T-cell (primary cell): Measurements from ENCODE around the gene RALA. TPM values are rescaled to one million over a fixed set of nuclear protein-coding genes. Genes with fewer than 3 reads are reported as not detected.

Experiments
- ATAC-seq, 4 experiments: fragments of 200-7000 bp in 3 of 4; fragments of 150-1000 bp in 1 of 4; cut with Tn5 transposase; replicated peaks in 1 of 4; 1 replicate in 3 of 4; 2 replicates in 1 of 4; pipeline ENCODE4 v1.10.0; 2021; ENCODE audit warnings: moderate library complexity in 3 of 4, mild to moderate bottlenecking in 2 of 4, moderate number of reproducible peaks in 1 of 4
- CTCF ChIA-PET, 2 donors: fragments of 300-600 bp; sonication (Branson Sonifier 250); formaldehyde crosslinking; loops; one replicate each; lab custom pipeline; 2022; ENCODE audit warnings: antibody characterized with exemption in 2 of 2; lab: Charles Lee
- POLR2A ChIA-PET, 2 donors: fragments of 300-600 bp; sonication (Branson Sonifier 250); formaldehyde crosslinking; loops; one replicate each; lab custom pipeline; 2022; ENCODE audit warnings: antibody characterized with exemption in 2 of 2; lab: Charles Lee
- DNase-seq, 35 experiments: peaks; one replicate each; pipeline versions ENCODE4 v3.0.0 to v3.0.0-alpha.2; 2013 to 2023
- H3K27ac ChIP-seq: one replicate; pipeline ENCODE4 v1.5.1; 2013; ENCODE audit warnings: low read length
- H3K27me3 ChIP-seq, 2 experiments: replicated peaks in 1 of 2; 1 replicate in 1 of 2; 2 replicates in 1 of 2; pipeline versions ENCODE4 v1.6.1 to v1.7.0; 2013; ENCODE audit warnings: low read length in 1 of 2, mixed read lengths in 1 of 2; ENCODE audit not compliant: control insufficient read depth in 2 of 2, insufficient read depth in 2 of 2; ENCODE audit errors: extremely low read depth in 1 of 2
- H3K36me3 ChIP-seq, 2 donors: 1 replicate in 1 of 2; 2 replicates in 1 of 2; pipeline versions ENCODE4 v1.6.1 to v1.7.0; 2013; ENCODE audit warnings: low read length in 1 of 2; ENCODE audit not compliant: control insufficient read depth in 2 of 2, insufficient read depth in 1 of 2; ENCODE audit errors: extremely low read depth in 1 of 2
- H3K4me1 ChIP-seq, 2 experiments: 1 replicate in 1 of 2; 2 replicates in 1 of 2; pipeline versions ENCODE4 v1.6.1 to v1.7.0; 2013; ENCODE audit warnings: low read length in 2 of 2, mixed read lengths in 1 of 2; ENCODE audit not compliant: insufficient read depth in 2 of 2, control insufficient read depth in 1 of 2; ENCODE audit errors: extremely low read depth in 1 of 2
- H3K4me3 ChIP-seq, 2 donors: 1 replicate in 1 of 2; 2 replicates in 1 of 2; pipeline versions ENCODE4 v1.5.1 to v1.7.0; 2013; ENCODE audit warnings: mild to moderate bottlenecking in 2 of 2, low read length in 1 of 2, moderate library complexity in 1 of 2; ENCODE audit not compliant: control insufficient read depth in 1 of 2; ENCODE audit errors: extremely low read depth in 1 of 2
- H3K9me3 ChIP-seq: 2 replicates; pipeline ENCODE4 v1.7.0; 2013
- H3K27ac Mint-ChIP-seq, 2 donors: one replicate each; pipeline ENCODE4 v1.8.0; 2020 to 2021; ENCODE audit warnings: mild to moderate bottlenecking in 2 of 2, mixed read lengths in 2 of 2
- H3K27me3 Mint-ChIP-seq, 2 donors: one replicate each; pipeline ENCODE4 v1.8.0; 2021 to 2022; ENCODE audit warnings: mixed read lengths in 2 of 2
- H3K36me3 Mint-ChIP-seq: one replicate; pipeline ENCODE4 v1.8.0; 2021; ENCODE audit warnings: mixed read lengths
- H3K4me1 Mint-ChIP-seq, 3 donors: one replicate each; pipeline ENCODE4 v1.8.0; 2020 to 2022; ENCODE audit warnings: mixed read lengths in 3 of 3, mild to moderate bottlenecking in 1 of 3
- H3K4me3 Mint-ChIP-seq, 3 donors: one replicate each; pipeline ENCODE4 v1.8.0; 2020 to 2022; ENCODE audit warnings: mild to moderate bottlenecking in 3 of 3, mixed read lengths in 3 of 3, moderate library complexity in 3 of 3
- H3K9me3 Mint-ChIP-seq, 3 donors: one replicate each; pipeline ENCODE4 v1.8.0; 2020 to 2022; ENCODE audit warnings: mixed read lengths in 3 of 3
- WGBS: methylation state at CpG from one replicate; pipeline ENCODE4 v1.1.5; 2013; ENCODE audit warnings: missing lambda C conversion rate; ENCODE audit not compliant: insufficient coverage; 5-methylcytosine and 5-hydroxymethylcytosine counted together
- total RNA-seq, 35 experiments: library from RNA in 6 of 35; stranded (reverse) in 6 of 35; fragments of 120-200 nt in 1 of 35; gene quantifications; one replicate each; pipeline versions ENCODE4 v1.2.1 to v1.2.4 and lab custom pipeline; 2013 to 2026

The RALA gene
- total RNA-seq, 5 donors from 2014 or later (not counting 1 experiment from before 2014, with no cell fraction given): 24.4 to 49.8 (median 36.7) TPM

GRCh38 chr7:39757604-39758003 is 134.2 kb downstream of the RALA start:
- POLR2A ChIA-PET: no interaction called here
- no peak for ATAC-seq
- H3K4me1 ChIP-seq: no peaks in the 10 kb centered on the region
- H3K9me3 Mint-ChIP-seq: no peaks in the 10 kb centered on the region
- no peak overlapping the region for H3K27ac Mint-ChIP-seq
- H3K4me3 Mint-ChIP-seq: no peak overlapping the region
- WGBS: no CpG with 5 or more reads among the region's 4 CpGs
- H3K4me3 ChIP-seq: no peak overlapping the region
- CTCF ChIA-PET: no interaction called here
- no peak for DNase-seq
- peaks cover under 1 to 4% (median 2%) of the 10 kb centered on the region in 3 donors for H3K4me1 Mint-ChIP-seq
- H3K36me3 ChIP-seq: no peaks in the 10 kb centered on the region
- H3K27ac ChIP-seq: no peak overlapping the region
- H3K27me3 Mint-ChIP-seq: no peaks in the 10 kb centered on the region
- H3K27me3 ChIP-seq: no peaks in the 10 kb centered on the region
- peaks cover 23% of the 10 kb centered on the region for H3K36me3 Mint-ChIP-seq
- no peaks in the 10 kb centered on the region for H3K9me3 ChIP-seq

Other genes with a start within 250 kb of the RALA start
- gene YAE1, start 57.2 kb upstream of the RALA start, total RNA-seq: 10 to 100 TPM in 4 of 5 donors, 1 to 10 TPM in 1; 7.5 to 21.9 (median 15.6) TPM